Chondrocyte (in vitro differentiated cells): ENCODE results near the gene KLHL30. TPM values are rescaled to one million over a fixed set of nuclear protein-coding genes. Genes with fewer than 3 reads are reported as not detected.

Experiments used
- DNase-seq: peaks from one replicate; pipeline ENCODE4 v3.0.0; 2021; ENCODE audit warnings: mixed read lengths, low spot score
- H3K27ac Mint-ChIP-seq: one replicate; pipeline ENCODE4 v1.8.0; 2021; ENCODE audit warnings: mild to moderate bottlenecking, moderate library complexity, mixed read lengths; ENCODE audit not compliant: unreplicated experiment
- H3K27me3 Mint-ChIP-seq: 2 replicates; pipeline ENCODE4 v1.8.0; 2021; ENCODE audit warnings: low read depth, mixed read lengths
- H3K36me3 Mint-ChIP-seq: 2 replicates; pipeline ENCODE4 v1.8.0; 2021; ENCODE audit warnings: low read depth, mixed read lengths
- H3K4me1 Mint-ChIP-seq: 2 replicates; pipeline ENCODE4 v1.8.0; 2021; ENCODE audit warnings: low read depth, mild to moderate bottlenecking, mixed read lengths
- H3K4me3 Mint-ChIP-seq: one replicate; pipeline ENCODE4 v1.8.0; 2021; ENCODE audit warnings: mild to moderate bottlenecking, moderate library complexity, mixed read lengths; ENCODE audit not compliant: unreplicated experiment
- H3K9me3 Mint-ChIP-seq: 2 replicates; pipeline ENCODE4 v1.8.0; 2021; ENCODE audit warnings: low read depth, mixed read lengths
- CTCF ChIP-seq: fragments of 200-600 bp; sonication (generic); IDR thresholded peaks from 2 replicates; pipeline ENCODE4 v1.5.0; 2021; ENCODE audit warnings: antibody characterized with exemption, mild to moderate bottlenecking, moderate library complexity
- total RNA-seq: library from RNA; stranded (reverse); gene quantifications from 3 replicates; pipeline ENCODE4 v1.2.1, GENCODE V29; 2021

KLHL30 gene
- total RNA-seq, 1 donor from 2014 or later, result 25.6 TPM

DNA sequence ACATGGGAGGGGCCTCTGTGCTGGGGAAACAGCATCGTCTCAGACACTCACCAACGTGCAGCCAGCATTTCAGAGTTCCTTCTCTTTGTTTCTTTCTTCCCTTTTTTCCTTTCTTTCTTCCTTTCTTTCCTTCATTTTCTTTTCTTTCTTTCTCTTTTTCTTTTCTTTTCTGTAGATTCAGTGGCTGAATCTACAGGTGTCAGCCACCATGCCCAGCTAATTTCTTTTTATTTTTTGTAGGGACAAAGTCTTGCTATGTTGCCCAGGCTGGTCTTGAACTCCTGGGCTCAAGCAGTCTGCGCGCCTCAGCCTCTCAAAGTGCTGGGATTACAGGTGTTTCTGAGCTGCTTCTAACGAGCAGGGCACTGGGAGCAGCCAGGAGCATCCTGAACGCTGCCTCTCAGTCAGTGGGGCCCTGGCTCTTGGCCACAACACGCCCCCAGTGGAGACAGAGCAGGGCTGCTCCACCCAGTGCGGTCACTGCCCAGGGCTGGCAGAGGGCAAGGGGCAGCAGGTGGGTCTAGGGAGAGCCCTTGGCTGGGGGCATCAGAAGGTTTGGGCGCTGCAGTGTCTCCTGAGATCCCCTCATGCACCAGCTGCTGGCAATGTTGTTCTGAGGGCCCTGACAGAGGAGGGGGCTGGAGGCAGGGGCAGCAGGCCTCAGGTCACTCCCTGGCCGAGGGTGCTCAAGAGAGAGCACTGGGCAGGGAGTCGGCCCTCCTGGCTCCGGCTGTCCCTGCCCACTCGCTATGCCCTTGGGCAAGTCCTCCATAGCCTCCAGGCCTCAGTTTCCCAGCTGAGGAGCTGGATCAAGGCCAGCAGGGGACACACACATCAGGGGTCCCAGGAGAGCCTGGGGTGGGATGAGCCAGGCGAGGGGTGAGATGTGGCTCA, 4.7 kb upstream of the KLHL30 start:
- TF ChIP-seq CTCF, result no peak
- Mint-ChIP-seq H3K27ac (no peak overlapping the region), H3K27me3 (no peaks in the 10 kb centered on the region), H3K4me3 (no peak overlapping the region), H3K9me3 (no peaks in the 10 kb centered on the region), H3K4me1 (peaks cover 11% of the 10 kb centered on the region), H3K36me3 (no peaks in the 10 kb centered on the region)
- peak; percentile 77 for DNase-seq

- peak; percentile 60 for DNase-seq
- no peaks in the 10 kb centered on the region for H3K9me3 Mint-ChIP-seq
- no peak overlapping the region for H3K4me3 Mint-ChIP-seq
- no peak for TF ChIP-seq CTCF
- no peaks in the 10 kb centered on the region for H3K27me3 Mint-ChIP-seq
- peaks cover 11% of the 10 kb centered on the region for H3K4me1 Mint-ChIP-seq
- H3K27ac Mint-ChIP-seq, result no peak overlapping the region
- H3K36me3 Mint-ChIP-seq, result no peaks in the 10 kb centered on the region
These were observed 4.1 kb upstream of the KLHL30 start for GRCh38 chr2:238134393-238134785.

- peaks cover 17% of the 10 kb centered on the region for H3K4me1 Mint-ChIP-seq
- no peak for TF ChIP-seq CTCF
- no peaks in the 10 kb centered on the region for H3K9me3 Mint-ChIP-seq
- H3K4me3 Mint-ChIP-seq, result no peak overlapping the region
- H3K27me3 Mint-ChIP-seq, result no peaks in the 10 kb centered on the region
- peak; percentile 47 for DNase-seq
- H3K27ac Mint-ChIP-seq, result no peak overlapping the region
- no peaks in the 10 kb centered on the region for H3K36me3 Mint-ChIP-seq
These were observed 2.8 kb upstream of the KLHL30 start for GRCh38 chr2:238135601-238136150.

DNA sequence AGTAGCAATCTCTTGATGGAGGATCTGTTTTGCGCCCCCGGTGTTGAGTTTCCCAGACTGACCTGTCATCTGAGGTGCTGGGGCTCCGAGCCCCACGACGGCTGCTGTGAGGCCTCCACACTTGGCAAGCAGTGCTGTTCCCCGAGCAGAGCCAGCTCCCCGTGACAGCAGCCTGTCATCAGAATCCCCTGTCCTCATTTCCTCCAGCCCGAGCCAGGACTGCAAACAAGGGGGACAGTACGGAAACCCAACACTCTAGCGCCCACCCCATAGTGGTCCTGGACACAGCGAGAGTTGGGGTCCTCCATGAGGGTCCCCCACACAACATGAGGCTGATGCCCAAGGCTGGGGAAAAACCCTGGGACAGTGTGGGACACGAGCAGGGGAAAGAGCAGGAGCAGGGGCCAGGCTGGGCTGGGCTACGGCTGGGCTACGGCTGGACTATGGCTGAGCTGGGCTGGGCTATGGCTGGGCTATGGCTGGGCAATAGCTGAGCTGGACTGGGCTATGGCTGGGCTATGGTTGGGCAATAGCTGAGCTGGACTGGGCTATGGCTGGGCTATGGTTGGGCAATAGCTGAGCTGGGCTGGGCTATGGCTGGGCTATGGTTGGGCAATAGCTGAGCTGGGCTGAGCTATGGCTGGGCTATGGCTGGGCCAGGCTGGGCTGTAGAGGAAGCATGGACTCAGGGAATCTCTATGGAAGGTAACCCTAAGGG, 1.5 kb upstream of the KLHL30 start:
- no peaks in the 10 kb centered on the region for H3K27me3 Mint-ChIP-seq
- no peaks in the 10 kb centered on the region for H3K9me3 Mint-ChIP-seq
- TF ChIP-seq CTCF, result no peak
- no peak overlapping the region for H3K4me3 Mint-ChIP-seq
- peaks cover 30% of the 10 kb centered on the region for H3K4me1 Mint-ChIP-seq
- H3K27ac Mint-ChIP-seq, result no peak overlapping the region
- peaks cover 5% of the 10 kb centered on the region for H3K36me3 Mint-ChIP-seq
- peak; percentile 87 for DNase-seq

DNA sequence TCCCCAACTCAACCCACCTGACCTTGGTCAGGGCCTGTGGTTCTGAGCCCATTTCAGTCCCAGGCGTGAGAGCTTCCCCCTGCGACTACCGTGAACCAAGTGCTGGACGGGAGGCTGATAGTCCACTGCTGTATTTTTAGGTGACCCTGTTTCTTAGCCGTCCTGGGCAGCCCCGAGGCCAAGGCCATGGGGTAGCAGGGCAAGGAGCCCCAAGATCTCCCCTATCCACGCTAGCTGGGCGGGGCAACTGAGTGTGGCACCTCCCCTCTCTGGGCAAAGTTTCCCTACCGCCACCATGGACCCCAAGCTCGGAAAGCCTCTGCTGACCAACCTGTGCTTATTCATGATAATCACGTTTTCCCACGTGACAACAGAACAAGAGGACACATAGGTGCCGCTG, 583 bp upstream of the KLHL30 start:
- no peak for TF ChIP-seq CTCF
- Mint-ChIP-seq H3K27me3 (no peaks in the 10 kb centered on the region), H3K4me3 (peak overlapping the region; percentile 74), H3K9me3 (no peaks in the 10 kb centered on the region), H3K27ac (no peak overlapping the region), H3K4me1 (peaks cover 36% of the 10 kb centered on the region), H3K36me3 (peaks cover 6% of the 10 kb centered on the region)
- DNase-seq, result no peak
